ENCODE results near the gene ABCA9.

Gene ABCA9

DNA sequence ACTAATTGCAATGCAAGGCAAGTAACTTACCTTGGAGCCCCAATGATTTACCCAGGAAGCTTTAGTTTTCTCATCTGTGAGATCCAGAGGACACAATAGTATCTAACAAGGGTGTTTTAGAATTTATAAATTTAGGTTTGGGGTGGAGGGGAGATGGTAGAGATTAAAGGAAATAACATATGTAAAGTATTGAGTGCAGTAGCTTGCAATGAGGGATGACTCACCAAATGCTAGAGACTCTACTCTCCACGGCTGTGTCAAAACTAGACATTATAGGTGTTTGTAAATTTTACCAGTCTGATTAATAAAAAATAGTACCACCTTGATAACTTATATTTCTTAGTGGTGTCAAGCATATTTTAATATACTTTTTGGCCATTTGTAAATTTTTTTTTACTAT lies 3.7 kb upstream of the ABCA9 start:
- no peak for DNase-seq

DNA sequence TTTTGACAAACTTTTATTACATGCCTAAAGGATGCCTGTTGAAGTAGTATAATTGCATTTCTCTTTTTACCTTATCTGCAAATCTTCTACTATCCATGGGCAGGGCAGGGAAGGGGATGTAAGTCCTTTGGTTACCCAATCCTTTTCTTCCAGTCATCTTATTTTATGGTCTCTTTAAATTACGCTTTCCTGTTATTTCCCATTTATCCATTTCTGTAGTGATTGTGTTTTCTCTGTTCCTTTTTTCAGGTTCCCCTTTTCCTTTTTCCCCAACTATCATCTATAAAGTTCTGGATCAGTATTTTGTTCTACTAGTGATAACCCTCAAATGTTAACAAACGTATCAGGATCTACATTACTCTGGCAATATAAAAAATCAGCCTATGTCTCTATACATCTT lies 3.3 kb upstream of the ABCA9 start:
- DNase-seq, result no peak

DNA sequence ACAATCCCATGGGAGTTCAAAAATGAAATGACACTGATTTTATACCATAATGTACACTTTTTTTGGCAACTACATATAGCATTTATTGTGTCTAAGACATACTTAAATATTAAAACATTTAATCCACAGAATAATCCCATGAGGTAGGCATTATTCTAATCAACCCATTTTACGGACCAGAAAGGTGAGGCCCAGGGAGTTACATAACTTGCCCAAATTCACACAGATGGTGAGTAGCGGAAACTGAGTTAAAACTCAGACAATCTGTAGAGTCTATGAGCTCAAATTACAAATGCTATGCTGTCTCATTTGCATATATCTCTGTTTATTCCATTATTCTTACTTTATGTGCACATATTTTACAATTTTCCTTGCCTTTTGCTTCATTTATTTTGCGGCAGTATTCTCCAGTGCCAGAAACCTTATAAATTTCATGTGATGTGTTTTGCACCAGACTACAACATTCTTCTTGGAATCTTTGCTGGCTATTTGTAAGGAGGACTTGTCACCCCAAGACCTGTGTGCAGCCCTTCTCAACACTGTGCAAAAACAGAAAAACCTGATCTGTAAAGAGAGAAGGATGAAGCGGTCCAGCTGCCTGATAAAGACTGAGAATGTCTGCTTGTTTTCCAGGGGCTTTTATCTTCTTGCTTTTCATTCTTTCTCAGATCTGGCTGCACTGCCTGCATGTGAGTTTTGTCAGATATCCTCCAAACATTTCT lies 2.3 kb upstream of the ABCA9 start:
- DNase-seq, result no peak

DNA sequence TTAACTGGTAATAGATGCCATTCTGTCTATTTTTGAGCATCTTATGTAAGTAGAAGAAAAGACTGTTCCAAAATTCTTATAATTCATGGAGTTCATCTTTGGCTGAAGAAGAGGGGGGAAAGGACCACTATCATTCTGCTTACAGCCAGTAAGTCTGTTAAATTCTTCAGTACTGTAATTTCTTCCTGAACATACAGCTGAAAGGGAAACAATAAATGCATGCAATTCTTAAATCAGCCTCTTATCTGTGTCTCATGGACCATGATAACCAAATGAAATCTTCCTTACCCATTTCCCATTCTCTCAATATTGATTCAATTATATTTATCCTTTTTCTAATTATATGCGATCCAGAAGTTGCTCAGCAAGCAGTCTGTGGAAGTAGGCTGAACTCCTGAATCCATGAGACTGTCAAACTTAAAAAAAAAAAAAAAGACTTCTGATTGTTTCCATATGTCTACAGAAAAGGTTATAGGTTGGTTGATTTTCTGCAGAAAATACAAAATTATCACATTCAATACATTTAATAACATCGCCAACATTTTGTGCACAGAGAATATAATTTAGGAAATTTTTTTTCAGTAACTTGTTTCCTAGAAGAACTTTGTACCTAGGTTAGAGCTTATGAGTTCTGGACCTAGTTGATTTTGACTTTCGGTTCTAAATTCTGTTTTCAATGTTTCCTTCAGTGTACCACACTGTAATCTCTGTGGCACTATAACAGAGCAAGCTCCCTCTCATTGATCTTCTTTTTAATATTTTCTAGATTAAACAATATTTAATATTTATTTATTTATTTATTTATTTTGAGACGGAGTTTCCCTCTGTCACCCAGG lies 1.2 kb upstream of the ABCA9 start:
- DNase-seq, result no peak

DNA sequence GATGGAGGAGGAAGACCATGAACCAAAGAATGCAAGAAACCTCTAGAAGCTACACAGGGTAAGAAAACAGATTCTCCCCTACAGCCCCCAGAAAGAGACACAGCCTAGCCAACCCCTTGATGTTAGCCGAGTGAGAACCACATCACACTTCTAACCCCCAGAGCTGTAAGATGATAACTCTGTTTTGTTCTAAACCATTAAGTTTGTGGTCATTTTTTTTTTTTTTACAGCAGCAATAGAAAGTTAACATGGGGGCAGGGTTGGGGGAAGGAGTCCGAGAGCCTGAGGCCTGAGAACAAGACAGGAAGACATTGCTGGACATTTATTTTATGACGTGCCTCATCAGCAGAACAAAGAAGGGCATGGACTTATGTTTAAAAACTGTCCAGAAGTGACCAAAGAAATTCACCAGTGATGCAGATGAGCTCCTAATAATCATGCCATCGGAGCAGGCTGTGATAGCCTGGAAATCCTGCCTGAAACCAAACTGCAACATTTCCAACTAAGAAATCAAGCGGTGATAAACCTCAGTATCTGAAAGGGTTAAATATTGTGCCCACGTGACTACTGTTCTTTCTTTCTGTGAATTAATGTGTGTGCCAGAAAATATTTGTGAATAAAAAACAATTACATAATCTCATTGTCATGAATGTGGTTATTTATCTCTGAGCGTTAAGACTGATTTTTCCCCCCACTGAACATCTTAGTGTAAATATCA lies 1.1 kb downstream of the ABCA9 start:
- DNase-seq, result no peak

DNA sequence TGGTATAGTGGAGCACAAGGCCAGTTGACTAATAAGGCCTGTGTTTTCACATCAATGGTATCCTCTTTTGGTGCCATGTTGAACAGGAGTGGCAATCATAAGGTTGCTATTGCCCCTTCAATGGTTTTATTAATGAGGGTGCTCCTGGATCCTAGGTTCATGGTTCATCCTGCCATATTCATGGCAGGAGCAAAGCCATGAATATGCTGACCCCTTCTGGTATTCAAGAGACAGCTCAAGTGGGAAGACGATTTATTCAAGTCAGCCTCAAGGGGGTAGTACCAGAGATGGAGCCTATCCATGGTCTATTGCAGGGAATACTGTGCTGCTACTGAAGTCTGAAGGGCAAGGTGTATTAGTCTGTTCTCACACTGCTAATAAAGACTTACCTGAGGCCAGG lies 2.6 kb downstream of the ABCA9 start:
- DNase-seq, result no peak

DNA sequence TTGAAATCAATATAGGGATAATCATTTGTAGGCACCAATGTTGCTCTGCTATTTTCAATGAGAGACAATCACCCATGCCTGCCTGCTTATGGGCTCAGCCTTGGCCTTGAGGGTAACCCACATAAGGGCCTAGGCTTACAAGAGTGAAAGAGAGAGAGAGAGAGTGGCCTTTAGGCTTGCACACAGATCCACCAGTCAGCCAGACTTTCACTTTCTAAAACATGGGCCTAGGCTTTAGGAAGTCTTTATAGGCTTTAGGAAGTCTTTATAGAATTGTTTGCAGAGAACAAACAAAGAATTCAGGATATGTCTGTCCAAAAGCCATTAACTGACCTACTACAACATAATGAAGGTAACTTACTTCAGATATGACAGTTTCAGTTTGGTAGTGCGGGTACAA lies 3.4 kb downstream of the ABCA9 start:
- DNase-seq, result no peak

DNA sequence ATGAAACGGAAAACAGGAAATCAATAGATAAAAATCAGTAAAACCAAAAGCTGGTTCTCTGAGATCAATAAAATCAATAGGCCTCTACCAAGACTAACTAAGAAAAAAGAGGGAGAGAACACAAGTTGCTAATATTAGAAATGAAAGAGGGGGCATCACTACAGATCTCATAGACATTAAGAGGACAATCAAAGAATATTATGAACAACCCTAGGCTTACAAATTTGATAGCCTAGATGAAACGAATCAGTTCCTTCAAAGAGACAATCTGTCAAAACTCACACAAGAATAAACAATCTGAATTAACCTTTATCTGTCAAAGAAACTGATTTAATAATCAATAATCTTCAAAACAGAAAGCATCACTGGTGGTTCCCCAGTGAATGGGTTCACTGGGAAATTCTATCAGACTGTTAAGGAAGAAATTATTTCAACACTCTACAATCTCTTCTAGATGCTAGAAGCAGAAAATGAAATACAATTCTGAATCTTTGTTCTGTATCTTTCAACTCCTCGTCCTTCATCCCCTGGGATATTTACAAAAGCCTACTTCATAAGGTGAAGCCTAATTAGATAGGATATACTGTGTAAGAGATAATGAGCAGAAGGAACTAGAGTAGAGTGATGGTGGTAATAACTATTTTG lies 4.4 kb downstream of the ABCA9 start:
- DNase-seq, result no peak

DNA sequence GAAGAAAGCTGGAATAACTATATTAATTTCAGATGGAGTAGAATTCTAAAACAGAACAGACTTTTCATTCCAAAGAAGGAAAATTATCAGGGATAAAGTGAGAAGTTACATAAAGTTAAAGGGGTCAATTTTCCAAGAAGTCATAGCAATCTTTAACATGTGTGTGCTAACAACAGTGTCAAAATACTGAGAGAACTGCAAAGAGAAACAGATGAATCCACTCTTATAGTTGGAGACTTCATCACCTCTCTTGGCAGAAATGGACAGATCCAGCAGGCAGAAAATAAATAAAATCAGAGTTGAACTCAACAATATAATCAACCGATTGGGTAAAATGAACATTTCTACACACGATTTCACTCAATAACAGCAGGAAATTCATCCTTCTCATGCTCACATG lies 5.4 kb downstream of the ABCA9 start:
- no peak for DNase-seq

DNA sequence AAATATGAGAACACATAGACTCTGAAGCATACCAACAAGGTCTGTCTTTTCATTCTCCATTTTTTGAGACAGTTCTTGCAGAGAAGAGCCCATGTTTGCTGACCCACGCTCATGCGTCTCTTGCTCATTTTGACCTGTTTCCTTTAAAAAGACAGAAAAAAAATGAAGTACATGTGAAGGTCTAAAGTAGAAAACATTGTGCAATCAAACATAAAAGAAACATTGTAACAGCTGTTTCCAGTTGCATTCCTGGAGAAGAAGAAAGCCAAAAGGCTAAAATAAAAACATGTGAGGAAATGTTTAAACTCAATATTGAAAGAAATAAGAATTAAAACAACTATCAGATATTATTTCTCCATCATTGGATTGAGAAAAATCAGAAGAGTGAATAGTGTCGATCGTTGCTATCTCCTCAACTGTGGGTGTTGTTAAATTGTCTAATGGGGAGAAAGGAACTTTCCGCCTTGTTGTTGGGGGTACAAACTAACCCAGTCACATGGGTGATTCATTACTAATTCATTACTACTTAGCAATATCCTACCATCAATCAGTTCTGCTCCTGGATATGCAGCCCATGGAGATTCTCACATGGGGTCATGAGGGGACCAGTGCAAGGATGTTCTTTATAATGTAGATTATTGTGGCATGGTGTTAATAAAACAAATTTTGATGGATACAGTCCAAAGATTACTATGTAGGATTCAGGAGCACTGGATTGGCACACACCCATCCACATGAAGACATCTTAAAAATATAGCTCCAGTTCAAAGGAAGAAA lies 9.5 kb downstream of the ABCA9 start:
- DNase-seq, result no peak

DNA sequence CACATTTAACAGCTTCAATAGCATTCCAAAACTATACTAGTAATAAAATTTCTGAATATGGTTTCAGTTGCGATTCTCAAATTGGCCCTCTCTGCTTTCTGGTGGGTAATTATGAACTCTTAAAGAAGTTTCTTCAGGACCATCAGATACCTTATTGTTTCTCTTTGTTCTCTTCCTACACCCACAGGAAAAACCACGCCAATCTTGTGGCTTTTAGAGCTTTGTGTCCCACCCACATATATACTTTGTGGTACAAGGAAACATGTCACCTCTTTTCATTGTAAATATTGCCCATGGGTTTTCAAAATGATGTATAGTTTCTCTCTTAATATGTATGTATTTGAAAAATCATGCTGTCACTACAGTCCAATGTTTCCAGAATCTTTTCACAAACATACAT lies 12.1 kb downstream of the ABCA9 start:
- DNase-seq, result no peak

DNA sequence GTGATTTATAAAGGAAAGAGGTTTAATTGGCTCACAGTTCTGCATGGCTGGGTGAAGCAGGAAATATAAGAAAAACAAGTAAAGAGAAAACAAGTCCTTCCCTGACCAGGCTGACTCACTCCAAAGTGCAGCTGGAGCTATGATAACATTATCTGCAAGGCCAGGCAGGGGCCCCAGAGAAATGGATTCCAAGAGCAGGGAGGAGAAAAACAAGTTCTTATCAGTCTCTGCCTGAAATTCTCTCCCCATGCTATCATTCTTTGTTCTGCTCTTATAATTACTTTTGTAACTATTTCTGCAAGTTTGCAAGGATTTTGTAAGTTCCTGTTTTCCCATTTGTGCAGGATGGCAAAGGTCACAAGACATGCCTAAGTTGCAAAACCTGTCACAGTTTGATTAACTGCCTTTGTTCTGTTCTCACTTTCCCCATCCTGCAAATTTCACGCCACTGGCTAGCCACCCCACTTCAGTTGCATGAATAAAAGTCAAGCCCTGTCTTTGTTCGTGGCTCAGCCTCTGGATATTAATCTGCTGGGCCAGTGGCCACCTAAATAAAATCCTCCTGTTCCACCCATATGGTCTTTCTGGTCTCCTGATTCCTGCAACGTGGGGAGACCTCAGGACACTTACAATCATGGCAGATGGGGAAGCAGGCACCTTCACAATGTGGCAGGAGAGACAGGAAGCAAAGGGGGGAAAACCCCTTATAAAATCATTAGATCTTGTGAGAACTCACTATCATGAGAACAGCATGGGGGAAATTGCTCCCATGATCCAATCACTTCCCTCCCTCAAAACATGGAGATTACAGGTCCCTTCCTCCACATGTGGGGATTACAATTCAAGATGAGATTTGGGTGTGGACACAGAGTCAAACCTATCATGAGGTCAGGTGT lies 13.1 kb downstream of the ABCA9 start:
- DNase-seq, result no peak

DNA sequence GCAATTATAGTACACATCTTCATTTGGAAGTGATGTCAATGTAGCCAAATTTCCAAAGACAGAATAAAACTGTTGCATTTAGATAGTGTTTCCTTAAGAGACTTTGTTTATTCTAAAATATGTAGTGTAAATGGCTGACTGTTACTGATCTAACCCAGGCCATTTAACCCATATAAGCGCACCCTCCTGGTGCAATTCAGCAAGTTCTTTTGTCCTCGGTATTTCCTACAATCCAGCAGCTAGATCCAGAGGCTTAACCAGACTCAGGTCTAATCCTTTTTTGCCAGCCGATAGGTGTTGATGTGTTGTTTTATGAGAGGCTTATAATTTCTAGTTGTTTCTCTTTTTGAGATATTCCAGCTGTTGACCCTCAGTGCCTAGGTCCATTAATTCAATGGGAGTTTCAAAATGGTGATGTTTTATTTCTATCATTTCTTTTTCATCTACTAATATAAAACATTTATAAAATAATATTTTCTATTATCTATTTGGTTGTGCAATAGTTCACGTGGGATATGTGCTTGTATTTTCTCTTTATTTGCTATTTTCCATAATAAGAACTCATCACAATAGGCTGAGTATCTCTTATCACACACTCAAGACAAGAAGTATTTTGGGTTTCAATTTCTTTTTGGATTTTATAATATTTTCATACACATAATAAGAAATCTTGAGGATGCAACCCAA lies 14.5 kb downstream of the ABCA9 start:
- no peak for DNase-seq

DNA sequence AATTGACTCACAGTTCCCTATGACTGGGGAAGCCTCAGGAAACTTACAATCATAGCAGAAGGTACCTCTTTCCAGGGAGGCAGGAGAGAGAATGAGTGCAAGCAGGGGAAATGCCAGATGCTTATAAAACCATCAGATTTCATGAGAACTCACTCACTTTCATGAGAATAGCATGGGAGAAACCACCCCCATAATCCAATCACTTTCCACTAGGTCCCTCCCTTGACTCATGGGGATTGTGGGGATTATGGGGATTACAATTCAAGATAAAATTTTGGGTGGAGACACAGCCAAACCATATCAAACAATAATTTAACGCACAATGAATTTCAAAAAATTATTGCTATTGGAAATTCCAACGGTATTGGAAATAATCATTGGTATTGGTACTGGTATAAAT lies 15.1 kb downstream of the ABCA9 start:
- DNase-seq, result no peak

DNA sequence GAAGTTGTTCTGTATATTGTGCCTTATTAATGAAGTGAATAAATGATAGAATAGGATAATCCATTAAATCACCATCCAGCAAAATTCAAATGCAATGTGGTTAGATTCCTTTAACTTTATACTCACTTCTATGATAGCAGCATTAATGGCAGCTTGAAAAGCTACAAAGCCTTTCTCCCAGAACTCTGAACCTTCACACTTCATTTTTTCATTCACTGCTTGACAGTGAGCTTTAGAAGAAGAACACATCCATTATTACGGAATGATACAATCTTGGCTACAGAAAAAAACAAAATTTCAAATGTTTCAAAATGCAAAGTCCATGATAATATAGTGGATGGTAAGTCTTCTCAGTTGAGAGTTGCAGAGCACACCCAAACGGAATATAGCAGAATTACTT lies 16.4 kb downstream of the ABCA9 start:
- no peak for DNase-seq

DNA sequence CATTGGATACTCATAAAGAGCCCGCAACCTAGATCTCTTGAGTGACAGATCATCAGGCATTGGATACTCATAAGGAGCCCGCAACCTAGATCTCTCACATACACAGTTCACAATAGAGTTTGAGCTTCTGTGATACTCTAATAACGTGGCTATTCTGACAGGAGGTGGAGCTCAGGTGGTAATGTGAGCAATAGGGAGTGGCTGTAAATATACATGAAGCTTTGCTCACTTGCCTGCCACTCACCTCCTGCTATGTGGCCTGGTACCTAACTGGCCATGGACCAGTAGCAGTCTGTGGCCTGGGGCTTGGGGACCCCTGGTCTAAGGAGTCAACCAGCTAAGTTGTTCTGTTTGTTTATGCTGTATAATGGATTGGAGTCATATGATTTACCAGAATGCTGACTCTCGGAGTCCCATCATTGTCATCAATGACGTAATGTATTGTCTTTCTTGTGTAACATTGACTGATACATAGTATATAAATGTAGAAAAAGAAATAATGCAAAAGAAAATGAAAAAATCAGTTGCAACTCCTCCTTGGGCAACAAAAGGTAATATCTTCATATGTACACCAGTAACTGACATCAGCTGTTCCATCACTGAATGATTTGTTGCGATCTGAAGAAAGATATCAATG lies 17.5 kb downstream of the ABCA9 start:
- DNase-seq, result no peak

DNA sequence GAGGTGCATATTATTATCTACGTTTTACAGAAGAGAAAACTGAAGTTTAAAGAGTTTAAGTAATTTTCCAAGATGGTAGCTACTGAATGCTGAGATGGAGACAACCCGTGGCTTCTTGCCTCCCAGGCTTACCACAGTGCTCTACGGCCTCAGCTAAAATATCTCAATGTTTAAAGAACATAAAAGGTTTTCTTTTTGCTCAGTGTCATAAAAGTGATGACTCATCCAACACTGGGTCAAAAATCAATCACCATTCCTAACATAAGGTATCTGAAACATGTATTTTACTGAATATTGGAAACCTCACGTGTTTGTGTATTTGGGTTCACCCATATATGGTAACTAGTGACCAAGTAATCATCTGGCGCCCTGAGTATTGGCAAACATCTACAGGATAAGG lies 18.4 kb downstream of the ABCA9 start:
- DNase-seq, result no peak

DNA sequence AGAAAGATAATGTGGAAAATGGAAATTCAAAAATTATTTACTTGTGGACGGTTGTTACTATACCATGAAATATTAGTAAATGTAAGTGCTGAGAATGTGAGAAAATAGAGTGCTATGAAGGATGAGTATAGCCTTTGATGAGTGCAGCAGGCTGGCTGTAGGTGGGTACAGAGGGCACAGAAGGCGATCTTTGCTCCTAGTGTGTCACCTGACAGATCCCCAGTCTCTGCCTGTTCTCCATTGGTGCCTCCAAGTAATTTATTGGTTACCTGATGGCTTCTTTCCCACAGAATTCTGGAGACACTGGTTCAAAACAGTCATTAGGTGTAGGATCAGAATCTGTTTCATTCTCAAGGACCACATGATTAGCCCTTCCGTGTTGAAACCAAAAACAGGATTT lies 28.9 kb downstream of the ABCA9 start:
- DNase-seq, result no peak

DNA sequence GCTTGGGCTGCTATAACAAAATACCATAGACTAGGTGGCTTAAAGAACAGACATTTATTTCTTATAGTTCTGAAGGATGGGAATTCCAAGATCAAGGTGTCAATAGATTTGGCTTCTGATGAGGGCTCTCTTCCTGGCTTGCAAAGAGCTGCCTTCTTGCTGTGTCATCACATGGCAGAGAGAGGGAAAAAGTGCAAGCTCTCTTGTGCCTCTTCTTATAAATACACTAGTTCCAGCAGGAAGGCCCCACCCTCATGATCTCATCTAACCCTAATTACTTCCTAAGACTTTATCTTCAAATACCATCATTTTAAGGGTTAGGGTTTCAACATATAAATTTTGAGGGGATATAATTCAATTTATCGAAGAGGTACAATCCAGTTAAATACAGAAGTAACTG lies 30.6 kb downstream of the ABCA9 start:
- DNase-seq, result no peak

DNA sequence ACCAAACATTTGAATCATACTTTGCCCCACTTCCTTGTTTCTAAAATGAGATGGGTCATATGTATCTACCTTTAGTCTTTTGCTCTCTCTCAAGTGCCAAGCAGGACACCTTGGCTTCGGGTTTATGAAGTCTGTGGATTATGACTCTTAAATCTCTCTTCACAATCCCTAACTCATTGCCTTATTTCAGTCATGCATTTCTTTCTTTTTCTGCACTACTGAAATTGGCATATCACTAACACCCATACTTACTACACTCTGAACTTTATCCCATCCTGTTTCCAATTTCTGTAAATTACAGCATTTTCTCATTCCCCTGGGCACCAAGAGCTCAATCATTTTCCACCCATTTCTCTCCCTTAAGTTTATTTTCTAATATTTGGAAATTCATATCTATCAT lies 42.0 kb downstream of the ABCA9 start:
- DNase-seq, result no peak
